ENCODE results near the gene OSBPL10.

The OSBPL10 gene

GRCh38 chr3:31636694-31637442 is 344.2 kb downstream of the OSBPL10 start:
- Histone ChIP-seq H3K9me3 (ENCODE audit: control insufficient read depth, insufficient read depth, low read length) (no peaks in the 10 kb centered on the region), H3K36me3 (ENCODE audit: control insufficient read depth, insufficient read depth, low read length) (no peaks in the 10 kb centered on the region), H3K27ac (ENCODE audit: low read length) (no peak overlapping the region), H3K27me3 (ENCODE audit: control insufficient read depth, insufficient read depth, low read length) (no peaks in the 10 kb centered on the region), H3K4me3 (ENCODE audit: low read length) (no peak overlapping the region), H3K4me1 (ENCODE audit: control insufficient read depth, insufficient read depth, low read length) (no peaks in the 10 kb centered on the region)
- no peak for DNase-seq (ENCODE audit: low read depth, low spot score)
- no CpG with 5 or more reads among the region's 2 CpGs for WGBS (ENCODE audit: insufficient coverage, insufficient read length)

GRCh38 chr3:31636049-31636448 is 345.0 kb downstream of the OSBPL10 start:
- Histone ChIP-seq H3K27ac (ENCODE audit: low read length) (no peak overlapping the region), H3K36me3 (ENCODE audit: control insufficient read depth, insufficient read depth, low read length) (no peaks in the 10 kb centered on the region), H3K4me1 (ENCODE audit: control insufficient read depth, insufficient read depth, low read length) (no peaks in the 10 kb centered on the region), H3K9me3 (ENCODE audit: control insufficient read depth, insufficient read depth, low read length) (no peaks in the 10 kb centered on the region), H3K4me3 (ENCODE audit: low read length) (no peak overlapping the region), H3K27me3 (ENCODE audit: control insufficient read depth, insufficient read depth, low read length) (no peaks in the 10 kb centered on the region)
- no peak for DNase-seq (ENCODE audit: low read depth, low spot score)
- no CpG with 5 or more reads among the region's 4 CpGs for WGBS (ENCODE audit: insufficient coverage, insufficient read length)

GRCh38 chr3:31635545-31635944 is 345.5 kb downstream of the OSBPL10 start:
- Histone ChIP-seq H3K9me3 (ENCODE audit: control insufficient read depth, insufficient read depth, low read length) (no peaks in the 10 kb centered on the region), H3K27me3 (ENCODE audit: control insufficient read depth, insufficient read depth, low read length) (no peaks in the 10 kb centered on the region), H3K4me3 (ENCODE audit: low read length) (no peak overlapping the region), H3K36me3 (ENCODE audit: control insufficient read depth, insufficient read depth, low read length) (no peaks in the 10 kb centered on the region), H3K27ac (ENCODE audit: low read length) (no peak overlapping the region), H3K4me1 (ENCODE audit: control insufficient read depth, insufficient read depth, low read length) (no peaks in the 10 kb centered on the region)
- DNase-seq (ENCODE audit: low read depth, low spot score) = no peak
- no CpG with 5 or more reads among the region's 1 CpG for WGBS (ENCODE audit: insufficient coverage, insufficient read length)

GRCh38 chr3:31634476-31634875 is 346.6 kb downstream of the OSBPL10 start:
- H3K36me3 ChIP-seq (ENCODE audit: control insufficient read depth, insufficient read depth, low read length) = no peaks in the 10 kb centered on the region
- no peaks in the 10 kb centered on the region for H3K9me3 ChIP-seq (ENCODE audit: control insufficient read depth, insufficient read depth, low read length)
- DNase-seq (ENCODE audit: low read depth, low spot score) = no peak
- no CpG with 5 or more reads among the region's 2 CpGs for WGBS (ENCODE audit: insufficient coverage, insufficient read length)
- no peak overlapping the region for H3K27ac ChIP-seq (ENCODE audit: low read length)
- H3K4me1 ChIP-seq (ENCODE audit: control insufficient read depth, insufficient read depth, low read length) = no peaks in the 10 kb centered on the region
- no peak overlapping the region for H3K4me3 ChIP-seq (ENCODE audit: low read length)
- no peaks in the 10 kb centered on the region for H3K27me3 ChIP-seq (ENCODE audit: control insufficient read depth, insufficient read depth, low read length)

- Histone ChIP-seq H3K9me3 (ENCODE audit: control insufficient read depth, insufficient read depth, low read length) (no peaks in the 10 kb centered on the region), H3K27ac (ENCODE audit: low read length) (no peak overlapping the region), H3K36me3 (ENCODE audit: control insufficient read depth, insufficient read depth, low read length) (peaks cover 3% of the 10 kb centered on the region; the same call in 1 of the 2 replicates), H3K27me3 (ENCODE audit: control insufficient read depth, insufficient read depth, low read length) (no peaks in the 10 kb centered on the region), H3K4me1 (ENCODE audit: control insufficient read depth, insufficient read depth, low read length) (no peaks in the 10 kb centered on the region), H3K4me3 (ENCODE audit: low read length) (no peak overlapping the region)
- WGBS (ENCODE audit: insufficient coverage, insufficient read length) = no CpG with 5 or more reads among the region's 5 CpGs
- no peak for DNase-seq (ENCODE audit: low read depth, low spot score)
Observed at GRCh38 chr3:31629054-31629453, 352.0 kb downstream of the OSBPL10 start.

- Histone ChIP-seq H3K27me3 (ENCODE audit: control insufficient read depth, insufficient read depth, low read length) (no peaks in the 10 kb centered on the region), H3K36me3 (ENCODE audit: control insufficient read depth, insufficient read depth, low read length) (peaks cover 3% of the 10 kb centered on the region; the same call in 1 of the 2 replicates), H3K9me3 (ENCODE audit: control insufficient read depth, insufficient read depth, low read length) (no peaks in the 10 kb centered on the region), H3K4me3 (ENCODE audit: low read length) (no peak overlapping the region), H3K4me1 (ENCODE audit: control insufficient read depth, insufficient read depth, low read length) (no peaks in the 10 kb centered on the region), H3K27ac (ENCODE audit: low read length) (no peak overlapping the region)
- DNase-seq (ENCODE audit: low read depth, low spot score) = no peak
- no CpG with 5 or more reads among the region's 2 CpGs for WGBS (ENCODE audit: insufficient coverage, insufficient read length)
Observed at GRCh38 chr3:31625358-31625757, 355.7 kb downstream of the OSBPL10 start.

- Histone ChIP-seq H3K9me3 (ENCODE audit: control insufficient read depth, insufficient read depth, low read length) (no peaks in the 10 kb centered on the region), H3K4me1 (ENCODE audit: control insufficient read depth, insufficient read depth, low read length) (no peaks in the 10 kb centered on the region), H3K27me3 (ENCODE audit: control insufficient read depth, insufficient read depth, low read length) (no peaks in the 10 kb centered on the region), H3K4me3 (ENCODE audit: low read length) (no peak overlapping the region), H3K36me3 (ENCODE audit: control insufficient read depth, insufficient read depth, low read length) (peaks cover 3% of the 10 kb centered on the region; the same call in 1 of the 2 replicates), H3K27ac (ENCODE audit: low read length) (no peak overlapping the region)
- DNase-seq (ENCODE audit: low read depth, low spot score) = no peak
- WGBS (ENCODE audit: insufficient coverage, insufficient read length) = no CpG with 5 or more reads among the region's 6 CpGs
Observed at GRCh38 chr3:31624083-31624709, 356.9 kb downstream of the OSBPL10 start.

GRCh38 chr3:31622636-31623288 is 358.3 kb downstream of the OSBPL10 start:
- no CpG with 5 or more reads among the region's 4 CpGs for WGBS (ENCODE audit: insufficient coverage, insufficient read length)
- no peak for DNase-seq (ENCODE audit: low read depth, low spot score)
- H3K36me3 ChIP-seq (ENCODE audit: control insufficient read depth, insufficient read depth, low read length) = peaks cover 3% of the 10 kb centered on the region; the same call in 1 of the 2 replicates

GRCh38 chr3:31621314-31621713 is 359.7 kb downstream of the OSBPL10 start:
- H3K36me3 ChIP-seq (ENCODE audit: control insufficient read depth, insufficient read depth, low read length) = no peaks in the 10 kb centered on the region
- DNase-seq (ENCODE audit: low read depth, low spot score) = no peak
- H3K4me1 ChIP-seq (ENCODE audit: control insufficient read depth, insufficient read depth, low read length) = no peaks in the 10 kb centered on the region
- no peaks in the 10 kb centered on the region for H3K9me3 ChIP-seq (ENCODE audit: control insufficient read depth, insufficient read depth, low read length)
- no peaks in the 10 kb centered on the region for H3K27me3 ChIP-seq (ENCODE audit: control insufficient read depth, insufficient read depth, low read length)
- no CpG with 5 or more reads among the region's 3 CpGs for WGBS (ENCODE audit: insufficient coverage, insufficient read length)
- H3K27ac ChIP-seq (ENCODE audit: low read length) = no peak overlapping the region
- H3K4me3 ChIP-seq (ENCODE audit: low read length) = no peak overlapping the region

More at GRCh38 chr3:31622636-31623288, 358.3 kb downstream of the OSBPL10 start:
- Histone ChIP-seq H3K4me1 (ENCODE audit: control insufficient read depth, insufficient read depth, low read length) (no peaks in the 10 kb centered on the region), H3K9me3 (ENCODE audit: control insufficient read depth, insufficient read depth, low read length) (no peaks in the 10 kb centered on the region), H3K4me3 (ENCODE audit: low read length) (no peak overlapping the region), H3K27me3 (ENCODE audit: control insufficient read depth, insufficient read depth, low read length) (no peaks in the 10 kb centered on the region), H3K27ac (ENCODE audit: low read length) (no peak overlapping the region)

- Histone ChIP-seq H3K9me3 (ENCODE audit: control insufficient read depth, insufficient read depth, low read length) (no peaks in the 10 kb centered on the region), H3K36me3 (ENCODE audit: control insufficient read depth, insufficient read depth, low read length) (no peaks in the 10 kb centered on the region), H3K27me3 (ENCODE audit: control insufficient read depth, insufficient read depth, low read length) (no peaks in the 10 kb centered on the region), H3K4me3 (ENCODE audit: low read length) (no peak overlapping the region), H3K27ac (ENCODE audit: low read length) (no peak overlapping the region), H3K4me1 (ENCODE audit: control insufficient read depth, insufficient read depth, low read length) (no peaks in the 10 kb centered on the region)
- WGBS (ENCODE audit: insufficient coverage, insufficient read length) = no CpG with 5 or more reads among the region's 1 CpG
- DNase-seq (ENCODE audit: low read depth, low spot score) = no peak
Observed at GRCh38 chr3:31620656-31621055, 360.4 kb downstream of the OSBPL10 start.

Measured in iPS DF 6.9 (cell line).